Measurements from ENCODE around the gene PDCD5. TPM values are rescaled to one million over a fixed set of nuclear protein-coding genes. Genes with fewer than 3 reads are reported as not detected.

Gene PDCD5
- total RNA-seq, 1 experiment from 2014 or later = 118 TPM

DNA sequence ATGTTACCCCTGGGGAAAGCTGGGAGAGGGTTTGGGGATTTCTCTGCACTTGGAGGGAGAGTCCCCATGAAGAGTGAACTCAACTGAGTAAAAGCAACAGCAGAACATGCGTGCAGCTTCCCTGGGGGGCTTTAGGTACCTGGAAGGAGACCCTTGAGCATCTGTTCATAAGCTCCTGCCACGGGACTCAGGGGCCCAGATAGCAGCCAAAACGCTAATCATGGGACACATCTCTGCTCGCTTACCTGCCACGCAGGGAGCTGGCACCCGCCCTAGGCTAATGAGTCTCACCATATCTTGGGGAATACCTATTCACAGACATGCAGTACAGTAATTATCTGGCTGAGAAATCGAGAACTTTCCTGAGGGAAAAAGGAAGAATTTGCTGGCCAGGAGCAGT lies 33.9 kb downstream of the PDCD5 start:
- Histone ChIP-seq H3K9ac (ENCODE audit: extremely low read depth, insufficient read length, low read length) (no peak overlapping the region), H3K79me1 (ENCODE audit: insufficient read depth, low read depth, low read length, poor library complexity, severe bottlenecking) (no peaks in the 10 kb centered on the region), H2BK20ac (ENCODE audit: low read depth, low read length, poor library complexity, severe bottlenecking) (no peak overlapping the region), H2BK5ac (ENCODE audit: insufficient read length, low read length) (no peak overlapping the region), H3K56ac (ENCODE audit: insufficient read length, low read depth, low read length) (no peak overlapping the region), H2BK12ac (ENCODE audit: insufficient read length, low read depth, low read length) (no peak overlapping the region), H2BK15ac (ENCODE audit: low read depth, low read length) (no peak overlapping the region), H2AFZ (ENCODE audit: low read length) (no peak overlapping the region), H3K14ac (ENCODE audit: insufficient read depth, low read length) (no peak overlapping the region), H3K18ac (ENCODE audit: insufficient read length, low read depth, low read length) (no peak overlapping the region), H3K27ac (ENCODE audit: insufficient read length, low read depth, low read length) (no peak overlapping the region), H4K91ac (ENCODE audit: insufficient read length, low read depth, low read length) (no peak overlapping the region), H4K20me1 (ENCODE audit: control insufficient read depth, insufficient read depth, insufficient read length) (no peaks in the 10 kb centered on the region), H3K79me2 (ENCODE audit: insufficient read depth, low read length) (no peaks in the 10 kb centered on the region), H4K5ac (ENCODE audit: insufficient read length, low read depth, low read length) (no peak overlapping the region), H3K4ac (ENCODE audit: low read depth, low read length) (no peak overlapping the region), H3K4me2 (ENCODE audit: insufficient read depth, insufficient read length, low read length) (no peak overlapping the region), H3K4me1 (ENCODE audit: insufficient read depth, low read length) (no peaks in the 10 kb centered on the region), H3K9me3 (ENCODE audit: control insufficient read depth, low read depth, low read length) (no peaks in the 10 kb centered on the region), H2AK5ac (ENCODE audit: insufficient read length, low read length) (no peak overlapping the region), H3K23ac (ENCODE audit: insufficient read length, low read depth, low read length) (no peak overlapping the region), H3K23me2 (ENCODE audit: insufficient read length, low read depth, low read length, poor library complexity, severe bottlenecking) (no peaks in the 10 kb centered on the region), H2BK120ac (ENCODE audit: low read depth, low read length, poor library complexity, severe bottlenecking) (no peak overlapping the region), H4K8ac (replicated peaks; ENCODE audit: insufficient read length, low read depth, low read length) (no peak overlapping the region), H3T11ph (ENCODE audit: low read length) (no peak overlapping the region), H3K27me3 (ENCODE audit: insufficient read depth, low read length) (no peaks in the 10 kb centered on the region)
- no peak for DNase-seq
- Mint-ChIP-seq H3K9me3 (no peaks in the 10 kb centered on the region), H3K36me3 (ENCODE audit: insufficient read depth in 1 of 3, low read depth in 3 of 3) (peaks cover 32 to 73% (median 67%) of the 10 kb centered on the region in 3 experiments), H3K27me3 (ENCODE audit: low read depth) (no peaks in the 10 kb centered on the region), H3K4me3 (no peak overlapping the region), H3K27ac (no peak overlapping the region), H3K4me1 (no peaks in the 10 kb centered on the region)
- TF ChIP-seq, protein P1, sequence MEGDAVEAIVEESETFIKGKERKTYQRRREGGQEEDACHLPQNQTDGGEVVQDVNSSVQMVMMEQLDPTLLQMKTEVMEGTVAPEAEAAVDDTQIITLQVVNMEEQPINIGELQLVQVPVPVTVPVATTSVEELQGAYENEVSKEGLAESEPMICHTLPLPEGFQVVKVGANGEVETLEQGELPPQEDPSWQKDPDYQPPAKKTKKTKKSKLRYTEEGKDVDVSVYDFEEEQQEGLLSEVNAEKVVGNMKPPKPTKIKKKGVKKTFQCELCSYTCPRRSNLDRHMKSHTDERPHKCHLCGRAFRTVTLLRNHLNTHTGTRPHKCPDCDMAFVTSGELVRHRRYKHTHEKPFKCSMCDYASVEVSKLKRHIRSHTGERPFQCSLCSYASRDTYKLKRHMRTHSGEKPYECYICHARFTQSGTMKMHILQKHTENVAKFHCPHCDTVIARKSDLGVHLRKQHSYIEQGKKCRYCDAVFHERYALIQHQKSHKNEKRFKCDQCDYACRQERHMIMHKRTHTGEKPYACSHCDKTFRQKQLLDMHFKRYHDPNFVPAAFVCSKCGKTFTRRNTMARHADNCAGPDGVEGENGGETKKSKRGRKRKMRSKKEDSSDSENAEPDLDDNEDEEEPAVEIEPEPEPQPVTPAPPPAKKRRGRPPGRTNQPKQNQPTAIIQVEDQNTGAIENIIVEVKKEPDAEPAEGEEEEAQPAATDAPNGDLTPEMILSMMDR (conservative IDR thresholded peaks at IDR 0.05) = no peak
- no CpG with 5 or more reads among the region's 7 CpGs for WGBS (ENCODE audit: extremely low coverage, insufficient read length, low lambda C conversion rate)
